ENCODE data around the gene PIKFYVE.

PIKFYVE gene

GRCh38 chr2:208360259-208361076 lies 94.4 kb downstream of the PIKFYVE start (continued):
- TF ChIP-seq ZNF580 (tag by site-specific recombination; IDR thresholded peaks at IDR 0.05) = no peak
- TF ChIP-seq PRDM10 (tag by site-specific recombination; IDR thresholded peaks at IDR 0.05) = no peak
- no peak for TF ChIP-seq ZNF548 (tag by site-specific recombination; IDR thresholded peaks at IDR 0.05)
- no peak for TF ChIP-seq ZNF747 (tag by site-specific recombination; IDR thresholded peaks at IDR 0.05)
- no peak for TF ChIP-seq BCL11B (tag by site-specific recombination; IDR thresholded peaks at IDR 0.05; ENCODE audit: low read depth)
- no peak for TF ChIP-seq OVOL3 (tag by site-specific recombination; IDR thresholded peaks at IDR 0.05)

- Histone ChIP-seq H3K9me3 (ENCODE audit: control insufficient read depth, insufficient read depth, low read depth, low read length) (no peaks in the 10 kb centered on the region), H3K27ac (ENCODE audit: extremely low read depth, low read depth, low read length) (no peak overlapping the region), H3K4me1 (ENCODE audit: control insufficient read depth, insufficient read depth, low read length) (no peaks in the 10 kb centered on the region), H3K4me3 (ENCODE audit: low read depth, low read length) (no peak overlapping the region), H3K36me3 (ENCODE audit: control insufficient read depth in 2 of 2, insufficient read depth in 1 of 2, low read length in 2 of 2) (peaks cover 3 to 8% of the 10 kb centered on the region in 2 experiments; a peak in 1 of 3 replicates)
- TF ChIP-seq TRIM28 (IDR thresholded peaks at IDR 0.05; ENCODE audit: borderline replicate concordance, low read length) = no peak
- POLR2A ChIA-PET = no interaction called here
- CTCF ChIA-PET = interaction anchor here (0.6 to 1.3 kb wide), 3 partner anchors 13 to 1114 kb away, joined by 3 to 5 read pairs (median 4); no protein-coding TSS in a partner anchor
Measured at GRCh38 chr2:208361077-208361441, 95.0 kb downstream of the PIKFYVE start.

- no peaks in the 10 kb centered on the region for H3K4me1 ChIP-seq (ENCODE audit: control insufficient read depth, insufficient read depth, low read length)
- peaks cover 0 to 8% of the 10 kb centered on the region in 2 experiments; a peak in 1 of 3 replicates for H3K36me3 ChIP-seq (ENCODE audit: control insufficient read depth in 2 of 2, insufficient read depth in 1 of 2, low read length in 2 of 2)
- POLR2A ChIA-PET = no interaction called here
- H3K9me3 ChIP-seq (ENCODE audit: control insufficient read depth, insufficient read depth, low read depth, low read length) = no peaks in the 10 kb centered on the region
- no peak overlapping the region for H3K4me3 ChIP-seq (ENCODE audit: low read depth, low read length)
- no peak overlapping the region for H3K27ac ChIP-seq (ENCODE audit: extremely low read depth, low read depth, low read length)
- CTCF ChIA-PET = interaction anchor here (0.7 kb wide), 1 partner anchor 38 kb away, joined by 3 read pairs; no protein-coding TSS in a partner anchor
- no peak for TF ChIP-seq ZNF623 (tag by site-specific recombination; IDR thresholded peaks at IDR 0.05)
- no peak for TF ChIP-seq ELK4 (IDR thresholded peaks at IDR 0.05; ENCODE audit: borderline replicate concordance, low read depth, low read length)
- no peak for TF ChIP-seq ZNF610 (tag by site-specific recombination; IDR thresholded peaks at IDR 0.05; ENCODE audit: borderline replicate concordance)
- TF ChIP-seq ZBTB7A (tag by site-specific recombination; IDR thresholded peaks at IDR 0.05; ENCODE audit: low read depth) = no peak
- no peak for TF ChIP-seq OVOL3 (tag by site-specific recombination; IDR thresholded peaks at IDR 0.05)
- no peak for TF ChIP-seq KLF10 (tag by site-specific recombination; IDR thresholded peaks at IDR 0.05)
- TF ChIP-seq AEBP2 (tag by site-specific recombination; IDR thresholded peaks at IDR 0.05; ENCODE audit: borderline replicate concordance) = no peak
- no peak for TF ChIP-seq ZNF174 (tag by site-specific recombination; IDR thresholded peaks at IDR 0.05)
- TF ChIP-seq ZNF670 (tag by site-specific recombination; IDR thresholded peaks at IDR 0.05; ENCODE audit: low read depth) = no peak
- no peak for TF ChIP-seq SCRT1 (tag by site-specific recombination; IDR thresholded peaks at IDR 0.05; ENCODE audit: borderline replicate concordance)
- TF ChIP-seq ZFP41 (tag by site-specific recombination; IDR thresholded peaks at IDR 0.05; ENCODE audit: borderline replicate concordance) = no peak
- 0 out of 2 replicates have a peak, but pooled peaks have one; percentile 51 for TF ChIP-seq ZNF184 (tag by site-specific recombination; IDR thresholded peaks at IDR 0.05)
- no peak for TF ChIP-seq ZNF398 (tag by site-specific recombination; IDR thresholded peaks at IDR 0.05)
- 0 out of 2 replicates have a peak, but pooled peaks have one; percentile 10 for TF ChIP-seq ZNF366 (tag by site-specific recombination; conservative IDR thresholded peaks at IDR 0.05)
- no peak for TF ChIP-seq ZNF114 (tag by site-specific recombination; IDR thresholded peaks at IDR 0.05)
- 0 out of 2 replicates have a peak, but pooled peaks have one; percentile 36 for TF ChIP-seq ZNF362 (tag by site-specific recombination; IDR thresholded peaks at IDR 0.05)
Measured at GRCh38 chr2:208363485-208363884, 97.4 kb downstream of the PIKFYVE start.
